PC-3 (cell line): ENCODE data around the gene SLC13A2. TPM values are rescaled to one million over a fixed set of nuclear protein-coding genes. Genes with fewer than 3 reads are reported as not detected.

Experiments
- ATAC-seq: fragments of 200-7000 bp; cut with Tn5 transposase; 2 replicates; pipeline ENCODE4 v1.9.1; 2020; ENCODE audit warnings: mild to moderate bottlenecking, moderate library complexity
- BruUV-seq: library from RNA; stranded (reverse); fragments of 400-500 nt; replicated peaks from 2 replicates; lab custom pipeline; 2021; lab: Mats Ljungman, UMichigan
- CTCF ChIA-PET: fragments of 300-600 bp; sonication (Branson Sonifier 250); formaldehyde crosslinking; loops from one replicate; lab custom pipeline; 2022; ENCODE audit warnings: antibody characterized with exemption; lab: Charles Lee
- POLR2A ChIA-PET: fragments of 300-600 bp; sonication (Branson Sonifier 250); formaldehyde crosslinking; loops from one replicate; lab custom pipeline; 2022; ENCODE audit warnings: antibody characterized with exemption; ENCODE audit not compliant: unreplicated experiment; lab: Charles Lee
- DNase-seq: peaks from one replicate; pipeline ENCODE4 v3.0.0-alpha.2; 2015
- H2AFZ ChIP-seq: fragments of 300-600 bp; sonication (generic); 2 replicates; pipeline ENCODE4 v1.6.0; 2016; ENCODE audit warnings: antibody characterized with exemption, low read length
- H3F3A ChIP-seq: fragments of 300-600 bp; sonication (generic); one replicate; pipeline ENCODE4 v1.6.0; 2017; ENCODE audit warnings: antibody characterized with exemption, low read length, control low read depth, mild to moderate bottlenecking; ENCODE audit not compliant: unreplicated experiment
- H3K27ac ChIP-seq: fragments of 300-600 bp; sonication (generic); 2 replicates; pipeline ENCODE4 v1.5.1; 2016; ENCODE audit warnings: mild to moderate bottlenecking, low read length
- H3K27me3 ChIP-seq: fragments of 300-600 bp; sonication (generic); 2 replicates; pipeline ENCODE4 v1.6.1; 2016; ENCODE audit warnings: low read length, mixed read lengths
- H3K36me3 ChIP-seq: fragments of 300-600 bp; sonication (generic); 2 replicates; pipeline ENCODE4 v1.6.1; 2016; ENCODE audit warnings: low read depth, mixed run types, low read length, mixed read lengths
- H3K4me1 ChIP-seq: fragments of 300-600 bp; sonication (generic); 2 replicates; pipeline ENCODE4 v1.5.1; 2016; ENCODE audit warnings: low read length; ENCODE audit not compliant: insufficient read depth
- H3K4me2 ChIP-seq: fragments of 300-600 bp; sonication (generic); 2 replicates; pipeline ENCODE4 v1.6.0; 2016; ENCODE audit warnings: low read length
- H3K4me3 ChIP-seq: fragments of 300-600 bp; sonication (generic); 2 replicates; pipeline ENCODE4 v1.5.1; 2016; ENCODE audit warnings: mild to moderate bottlenecking, low read length, mixed read lengths
- H3K79me2 ChIP-seq: fragments of 300-600 bp; sonication (generic); 2 replicates; pipeline ENCODE4 v1.6.1; 2017; ENCODE audit warnings: low read length, mixed read lengths
- H3K9ac ChIP-seq: fragments of 300-600 bp; sonication (generic); 2 replicates; pipeline ENCODE4 v1.6.0; 2016; ENCODE audit warnings: mild to moderate bottlenecking, low read length
- H3K9me2 ChIP-seq: fragments of 300-600 bp; sonication (generic); replicated peaks from 2 replicates; pipeline ENCODE4 v1.6.1; 2016; ENCODE audit warnings: mixed run types, low read length, mixed read lengths
- H3K9me3 ChIP-seq: fragments of 300-600 bp; sonication (generic); 2 replicates; pipeline ENCODE4 v1.6.1; 2016; ENCODE audit warnings: low read length, mixed read lengths
- H4K20me1 ChIP-seq: fragments of 300-600 bp; sonication (generic); 2 replicates; pipeline ENCODE4 v1.6.1; 2016; ENCODE audit warnings: low read length, mixed read lengths
- EZH2 ChIP-seq: fragments of 300-600 bp; sonication (generic); IDR thresholded peaks from one replicate; pipeline ENCODE4 v1.6.1; 2017; ENCODE audit warnings: antibody characterized with exemption, mild to moderate bottlenecking, low read length; ENCODE audit not compliant: unreplicated experiment
- EZH2phosphoT487 ChIP-seq: fragments of 300-600 bp; sonication (generic); IDR thresholded peaks from 2 replicates; pipeline ENCODE4 v1.6.1; 2018; ENCODE audit warnings: mild to moderate bottlenecking, antibody characterized with exemption, low read length, borderline replicate concordance
- intact Hi-C: fragments of 100-400 bp; cut with micrococcal nuclease; formaldehyde crosslinking; loops from 2 replicates; pipeline ENCODE4 v1.9.0; 2023
- total RNA-seq: library from RNA; depleted of rRNA; stranded (reverse); fragments of >200 nt; gene quantifications from 2 replicates; pipeline ENCODE4 v1.2.3, GENCODE V29; 2014
- TF ChIP-seq, protein P1 (sequence below): fragments of 300-600 bp; sonication (generic); conservative IDR thresholded peaks from 2 replicates; pipeline ENCODE4 v1.5.1; 2017; ENCODE audit warnings: antibody characterized with exemption, low read depth, mild to moderate bottlenecking, low read length

SLC13A2 gene
- total RNA-seq, 1 experiment from 2014 or later, result not detected

GRCh38 chr17:28491860-28492259, 18.4 kb downstream of the SLC13A2 start:
- H3K9ac ChIP-seq, result no peak overlapping the region
- no peak overlapping the region for H3K27ac ChIP-seq
- no peaks in the 10 kb centered on the region for H4K20me1 ChIP-seq
- no peaks in the 10 kb centered on the region for H3F3A ChIP-seq
- no peaks in the 10 kb centered on the region for H3K4me1 ChIP-seq
- H3K79me2 ChIP-seq, result no peaks in the 10 kb centered on the region
- no peak overlapping the region for H2AFZ ChIP-seq
- TF ChIP-seq EZH2phosphoT487 (no peak), EZH2 (no peak)
- TF ChIP-seq, protein P1, sequence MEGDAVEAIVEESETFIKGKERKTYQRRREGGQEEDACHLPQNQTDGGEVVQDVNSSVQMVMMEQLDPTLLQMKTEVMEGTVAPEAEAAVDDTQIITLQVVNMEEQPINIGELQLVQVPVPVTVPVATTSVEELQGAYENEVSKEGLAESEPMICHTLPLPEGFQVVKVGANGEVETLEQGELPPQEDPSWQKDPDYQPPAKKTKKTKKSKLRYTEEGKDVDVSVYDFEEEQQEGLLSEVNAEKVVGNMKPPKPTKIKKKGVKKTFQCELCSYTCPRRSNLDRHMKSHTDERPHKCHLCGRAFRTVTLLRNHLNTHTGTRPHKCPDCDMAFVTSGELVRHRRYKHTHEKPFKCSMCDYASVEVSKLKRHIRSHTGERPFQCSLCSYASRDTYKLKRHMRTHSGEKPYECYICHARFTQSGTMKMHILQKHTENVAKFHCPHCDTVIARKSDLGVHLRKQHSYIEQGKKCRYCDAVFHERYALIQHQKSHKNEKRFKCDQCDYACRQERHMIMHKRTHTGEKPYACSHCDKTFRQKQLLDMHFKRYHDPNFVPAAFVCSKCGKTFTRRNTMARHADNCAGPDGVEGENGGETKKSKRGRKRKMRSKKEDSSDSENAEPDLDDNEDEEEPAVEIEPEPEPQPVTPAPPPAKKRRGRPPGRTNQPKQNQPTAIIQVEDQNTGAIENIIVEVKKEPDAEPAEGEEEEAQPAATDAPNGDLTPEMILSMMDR, result no peak
- ATAC-seq, result no peak
- H3K36me3 ChIP-seq, result no peaks in the 10 kb centered on the region
- H3K9me2 ChIP-seq, result no peaks in the 10 kb centered on the region
- no peaks in the 10 kb centered on the region for H3K27me3 ChIP-seq
- POLR2A ChIA-PET, result no interaction called here
- H3K4me3 ChIP-seq, result no peak overlapping the region
- no peak for DNase-seq
- CTCF ChIA-PET, result no interaction called here
- no TSS peak for BruUV-seq
- intact Hi-C loops, result no loop called here
- no peaks in the 10 kb centered on the region for H3K9me3 ChIP-seq
- H3K4me2 ChIP-seq, result no peak overlapping the region

DNA sequence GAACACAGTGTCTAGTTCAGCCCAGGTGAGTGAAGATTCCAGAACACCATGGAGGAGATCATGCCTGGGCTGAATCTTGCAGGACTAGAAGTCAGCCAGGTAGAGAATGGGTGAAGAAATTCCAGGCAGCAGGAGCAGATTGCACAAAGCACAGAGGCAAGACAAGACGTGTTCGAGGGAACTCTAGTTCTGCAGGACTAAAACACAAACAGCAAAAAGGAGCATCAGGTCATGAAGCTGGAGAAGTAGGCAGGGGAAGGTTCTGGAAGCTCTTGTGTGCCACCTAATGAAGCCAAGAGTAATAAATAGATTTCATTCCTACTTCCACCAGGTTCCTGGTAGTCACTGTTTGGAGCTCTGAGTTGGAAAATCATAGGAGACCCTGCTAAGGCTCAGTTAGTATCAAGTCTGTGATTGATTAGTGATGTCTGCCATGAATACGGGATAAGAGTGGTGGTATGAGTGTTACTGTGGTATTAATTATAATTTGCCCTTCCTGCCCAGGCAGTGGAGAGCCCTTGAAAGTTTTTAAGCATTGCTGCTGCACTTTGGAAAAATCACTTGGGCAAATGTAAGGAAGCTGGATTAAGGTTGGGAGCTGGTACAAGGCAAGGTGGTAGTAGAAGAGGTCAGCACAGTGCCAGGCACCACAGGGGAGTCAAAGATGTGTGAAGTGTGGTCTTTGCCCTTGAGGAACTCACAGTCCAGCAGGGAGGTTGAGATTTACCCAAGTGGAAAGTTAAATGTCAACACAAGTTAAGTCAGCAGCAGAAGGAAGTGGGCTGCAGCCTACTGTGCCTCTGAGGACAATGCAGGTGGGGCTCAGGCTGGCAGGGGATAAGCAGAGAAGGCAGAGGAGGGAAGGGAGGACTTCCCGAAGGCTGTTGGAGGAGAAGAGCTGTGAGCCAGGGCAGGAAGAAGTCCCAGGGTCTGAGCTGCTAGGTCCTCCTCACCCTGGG, 19.2 kb downstream of the SLC13A2 start:
- Histone ChIP-seq H2AFZ (no peak overlapping the region), H3K27me3 (no peaks in the 10 kb centered on the region), H4K20me1 (no peaks in the 10 kb centered on the region), H3K4me3 (no peak overlapping the region), H3K36me3 (no peaks in the 10 kb centered on the region), H3K79me2 (no peaks in the 10 kb centered on the region), H3K4me2 (no peak overlapping the region), H3K9me3 (no peaks in the 10 kb centered on the region), H3F3A (no peaks in the 10 kb centered on the region), H3K9ac (no peak overlapping the region), H3K27ac (no peak overlapping the region), H3K4me1 (peaks cover 4% of the 10 kb centered on the region), H3K9me2 (no peaks in the 10 kb centered on the region)
- DNase-seq, result no peak
- intact Hi-C loops, result no loop called here
- ChIA-PET CTCF (interaction anchor here (0.6 kb wide), 1 partner anchor 452 kb away, joined by 5 read pairs; no protein-coding TSS in a partner anchor), POLR2A (no interaction called here)
- TF ChIP-seq EZH2phosphoT487 (no peak), EZH2 (no peak)
- TF ChIP-seq, protein P1, result no peak
- no TSS peak for BruUV-seq
- no peak; the same call in 1 of the 2 replicates for ATAC-seq

GRCh38 chr17:28493460-28493859, 20.0 kb downstream of the SLC13A2 start:
- no peak overlapping the region for H3K9ac ChIP-seq
- no peaks in the 10 kb centered on the region for H3K27me3 ChIP-seq
- H3K4me1 ChIP-seq, result peaks cover 6% of the 10 kb centered on the region
- H3K4me2 ChIP-seq, result no peak overlapping the region
- H3K4me3 ChIP-seq, result no peak overlapping the region
- no TSS peak for BruUV-seq
- TF ChIP-seq EZH2, result no peak
- TF ChIP-seq, protein P1, result no peak
- TF ChIP-seq EZH2phosphoT487, result no peak
- DNase-seq, result no peak
- ATAC-seq, result no peak
- H3K27ac ChIP-seq, result no peak overlapping the region
- no peaks in the 10 kb centered on the region for H3K9me3 ChIP-seq
- no peak overlapping the region for H2AFZ ChIP-seq
- no peaks in the 10 kb centered on the region for H3K36me3 ChIP-seq
- H3K9me2 ChIP-seq, result no peaks in the 10 kb centered on the region
- no peaks in the 10 kb centered on the region for H3K79me2 ChIP-seq
- no peaks in the 10 kb centered on the region for H3F3A ChIP-seq
- CTCF ChIA-PET, result no interaction called here
- no peaks in the 10 kb centered on the region for H4K20me1 ChIP-seq
- intact Hi-C loops, result no loop called here
- POLR2A ChIA-PET, result no interaction called here
